AG09309 (cell line): ENCODE data around the gene MEOX2.

ENCODE experiments used
- DNase-seq: peaks from one replicate; pipeline ENCODE4 v3.0.0-alpha.2; 2010; ENCODE audit warnings: low read depth
- H3K4me3 ChIP-seq: 2 replicates; pipeline ENCODE4 v1.5.1; 2011; ENCODE audit warnings: mild to moderate bottlenecking, low read depth, low read length, moderate library complexity; ENCODE audit not compliant: control insufficient read depth
- TF ChIP-seq, protein P1 (sequence below): IDR thresholded peaks from 2 replicates; pipeline ENCODE4 v1.5.1; 2011; ENCODE audit warnings: mild to moderate bottlenecking, low read depth, low read length, inconsistent platforms; ENCODE audit not compliant: insufficient read depth, control insufficient read depth; ENCODE audit errors: missing control alignments

The MEOX2 gene

DNA sequence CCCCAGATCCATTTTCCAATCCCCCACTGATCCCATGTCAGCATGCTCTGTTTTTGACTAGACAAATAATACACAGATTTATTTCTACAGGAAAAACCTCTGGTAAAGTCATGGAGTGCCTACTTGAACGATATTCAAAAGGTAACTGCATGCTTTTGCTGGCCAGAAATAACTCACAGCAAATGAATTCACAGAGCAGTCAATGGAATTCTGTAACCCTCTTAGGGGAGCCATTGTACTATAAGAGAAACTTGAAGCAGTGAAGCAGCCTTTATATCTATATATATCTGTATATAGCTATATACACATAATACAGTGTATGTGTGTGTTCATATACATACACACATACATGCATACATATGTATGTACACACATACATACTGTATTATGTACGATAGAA lies 29.0 kb upstream of the MEOX2 start:
- DNase-seq, result no peak
- no peak overlapping the region for H3K4me3 ChIP-seq
- TF ChIP-seq, protein P1, sequence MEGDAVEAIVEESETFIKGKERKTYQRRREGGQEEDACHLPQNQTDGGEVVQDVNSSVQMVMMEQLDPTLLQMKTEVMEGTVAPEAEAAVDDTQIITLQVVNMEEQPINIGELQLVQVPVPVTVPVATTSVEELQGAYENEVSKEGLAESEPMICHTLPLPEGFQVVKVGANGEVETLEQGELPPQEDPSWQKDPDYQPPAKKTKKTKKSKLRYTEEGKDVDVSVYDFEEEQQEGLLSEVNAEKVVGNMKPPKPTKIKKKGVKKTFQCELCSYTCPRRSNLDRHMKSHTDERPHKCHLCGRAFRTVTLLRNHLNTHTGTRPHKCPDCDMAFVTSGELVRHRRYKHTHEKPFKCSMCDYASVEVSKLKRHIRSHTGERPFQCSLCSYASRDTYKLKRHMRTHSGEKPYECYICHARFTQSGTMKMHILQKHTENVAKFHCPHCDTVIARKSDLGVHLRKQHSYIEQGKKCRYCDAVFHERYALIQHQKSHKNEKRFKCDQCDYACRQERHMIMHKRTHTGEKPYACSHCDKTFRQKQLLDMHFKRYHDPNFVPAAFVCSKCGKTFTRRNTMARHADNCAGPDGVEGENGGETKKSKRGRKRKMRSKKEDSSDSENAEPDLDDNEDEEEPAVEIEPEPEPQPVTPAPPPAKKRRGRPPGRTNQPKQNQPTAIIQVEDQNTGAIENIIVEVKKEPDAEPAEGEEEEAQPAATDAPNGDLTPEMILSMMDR, result no peak

DNA sequence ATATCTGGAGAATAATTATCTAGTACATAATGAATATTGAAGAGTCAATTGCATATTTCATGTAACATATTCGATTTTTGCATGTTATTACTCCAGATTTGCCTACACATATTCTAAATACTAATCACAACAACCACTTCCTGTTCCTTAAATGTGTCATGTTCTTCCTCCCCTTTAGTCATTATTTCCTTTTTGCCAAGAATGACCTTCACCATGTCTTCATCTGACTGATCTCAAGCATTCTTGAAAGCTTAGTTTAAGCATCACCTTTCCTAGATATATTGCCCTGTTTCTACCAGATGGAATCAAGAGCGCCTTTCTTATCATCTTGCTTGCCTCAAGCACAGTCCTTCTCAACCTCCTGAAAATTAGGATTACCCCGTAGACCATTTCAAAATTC lies 23.5 kb upstream of the MEOX2 start:
- DNase-seq, result no peak
- no peak overlapping the region for H3K4me3 ChIP-seq
- TF ChIP-seq, protein P1, result no peak

DNA sequence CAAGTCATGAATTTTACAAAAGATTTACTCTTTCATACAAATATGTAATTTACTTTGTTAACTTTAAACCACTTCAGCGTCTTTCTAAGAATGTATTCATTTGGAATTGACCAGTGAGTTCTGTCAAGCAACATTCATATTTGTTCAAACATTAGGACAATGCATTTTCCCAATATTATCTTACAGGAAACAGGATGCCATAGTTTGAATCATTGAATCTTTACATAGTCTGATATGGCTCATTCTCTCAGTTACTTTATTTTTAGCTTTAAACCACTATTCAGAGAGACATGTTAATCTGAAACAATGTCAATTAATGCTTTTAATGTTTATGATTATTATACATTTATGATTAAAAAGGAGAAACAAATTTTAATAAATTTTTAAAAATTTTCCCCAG lies 21.1 kb upstream of the MEOX2 start:
- DNase-seq, result no peak
- no peak overlapping the region for H3K4me3 ChIP-seq
- TF ChIP-seq, protein P1, result no peak

DNA sequence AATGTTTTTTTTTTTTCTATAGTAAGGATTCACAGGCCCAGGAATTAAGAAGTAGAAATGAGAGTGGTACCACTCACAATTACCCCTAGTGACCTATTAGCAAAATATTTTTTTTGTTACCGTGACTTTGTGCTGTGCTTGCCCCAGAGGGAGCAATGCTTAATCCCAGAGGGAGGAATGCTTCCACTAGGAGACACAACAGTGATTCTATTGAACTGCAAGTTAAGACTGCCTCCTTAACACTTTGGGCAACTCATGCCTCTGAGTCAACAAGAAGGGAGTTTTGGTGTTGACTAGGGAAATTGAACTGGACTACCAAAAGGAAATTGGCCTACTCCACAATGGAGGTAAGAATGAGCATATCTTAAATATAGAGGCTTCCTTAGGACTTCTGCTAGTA lies 17.2 kb upstream of the MEOX2 start:
- H3K4me3 ChIP-seq, result no peak overlapping the region
- TF ChIP-seq, protein P1, result no peak
- no peak for DNase-seq

DNA sequence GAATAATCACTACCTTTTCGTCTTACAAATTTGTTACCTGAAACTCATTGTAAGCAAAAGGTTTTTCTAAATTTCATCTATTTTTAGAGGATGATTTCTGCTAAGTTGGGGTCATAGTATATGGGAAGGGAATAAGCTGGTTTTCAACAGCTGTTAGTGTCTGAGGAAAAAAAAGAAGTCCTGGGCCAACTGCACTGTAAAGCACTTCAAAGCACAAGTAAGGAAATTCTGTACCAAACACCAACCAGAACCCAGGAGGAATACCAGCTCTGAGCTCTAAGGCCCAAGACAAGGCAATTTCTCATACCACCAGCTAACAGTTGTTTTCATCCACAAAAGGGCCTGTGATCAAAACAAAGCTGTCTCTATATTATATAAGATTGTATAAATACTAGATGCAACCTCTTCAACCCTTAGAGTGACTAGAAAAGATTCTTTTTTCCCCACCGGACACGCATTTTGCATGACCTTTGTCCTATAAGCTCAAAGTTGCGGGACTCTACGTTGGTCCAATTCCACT lies 6.1 kb upstream of the MEOX2 start:
- TF ChIP-seq, protein P1, result no peak

DNA sequence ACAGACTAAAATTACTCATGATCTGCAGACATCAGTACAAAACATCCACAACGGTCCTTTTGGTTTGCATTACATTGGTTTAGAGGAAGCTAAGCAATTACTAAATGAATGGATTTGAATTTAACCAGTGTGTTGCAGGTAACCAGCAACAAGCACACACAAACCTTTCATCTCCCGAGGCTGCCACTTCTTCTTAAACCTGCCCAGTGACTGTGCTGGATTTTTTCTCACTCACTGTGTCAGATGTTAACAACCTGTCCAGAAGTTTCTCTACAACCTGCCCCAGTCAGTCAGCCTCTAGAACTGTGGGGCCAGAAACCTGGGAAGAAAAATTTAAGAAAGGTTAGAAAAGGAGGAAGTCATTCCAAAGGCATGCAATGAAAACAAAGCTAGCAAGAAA lies 2.4 kb upstream of the MEOX2 start:
- TF ChIP-seq, protein P1, result no peak
- H3K4me3 ChIP-seq, result no peak overlapping the region
- DNase-seq, result no peak

More for the DNA sequence above, 6.1 kb upstream of the MEOX2 start:
- DNase-seq, result no peak
- no peak overlapping the region for H3K4me3 ChIP-seq

DNA sequence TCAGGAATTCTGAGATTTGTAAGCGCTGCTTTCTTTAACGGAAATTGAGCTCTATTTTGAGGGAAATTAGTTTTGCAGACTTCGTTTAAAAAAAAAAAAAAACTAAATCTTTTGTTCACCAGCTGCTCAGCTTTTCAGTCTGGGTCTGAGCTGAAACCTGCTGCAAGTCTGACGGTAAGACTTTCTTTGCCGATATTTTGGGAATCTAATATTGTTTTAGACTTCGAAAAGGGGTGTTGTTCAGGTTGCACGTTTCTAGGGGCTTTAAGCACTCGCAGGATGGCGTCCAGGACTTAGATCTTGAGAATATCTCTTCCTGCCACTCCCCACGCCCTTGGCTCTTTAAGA lies 1.8 kb upstream of the MEOX2 start:
- no peak overlapping the region for H3K4me3 ChIP-seq
- no peak for DNase-seq
- TF ChIP-seq, protein P1, result no peak
